Kidney tubule cell (primary cell): ENCODE results near the gene SLC13A3.

Experiments
- DNase-seq: peaks from one replicate; pipeline ENCODE4 v3.0.0-alpha.2; 2018; ENCODE audit warnings: low spot score

Gene SLC13A3

DNA sequence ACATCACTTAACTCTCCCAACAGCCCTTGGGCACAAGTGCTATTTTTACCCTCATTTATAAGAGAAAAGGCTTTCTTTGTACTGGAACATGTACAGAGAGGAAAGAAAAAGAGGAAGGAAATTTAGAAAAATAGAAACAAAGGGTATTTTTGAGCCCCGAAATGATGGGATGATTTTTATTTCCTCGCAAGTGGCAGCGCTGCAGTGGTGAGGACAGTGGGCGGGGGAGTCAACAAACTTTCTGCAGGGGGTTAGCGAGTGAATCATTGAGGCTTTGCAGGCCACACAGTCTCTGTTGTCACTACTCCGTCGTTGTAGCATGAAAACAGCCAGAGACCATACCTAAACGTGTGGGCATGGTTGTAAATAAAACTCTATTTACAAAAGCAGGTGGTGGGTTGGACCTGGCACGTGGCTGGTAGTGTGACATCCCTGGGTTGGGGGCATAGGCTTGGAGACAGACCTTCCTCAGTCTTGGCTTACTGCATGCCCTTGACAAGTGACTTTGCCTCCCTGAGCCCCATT, 75.3 kb downstream of the SLC13A3 start:
- no peak for DNase-seq

DNA sequence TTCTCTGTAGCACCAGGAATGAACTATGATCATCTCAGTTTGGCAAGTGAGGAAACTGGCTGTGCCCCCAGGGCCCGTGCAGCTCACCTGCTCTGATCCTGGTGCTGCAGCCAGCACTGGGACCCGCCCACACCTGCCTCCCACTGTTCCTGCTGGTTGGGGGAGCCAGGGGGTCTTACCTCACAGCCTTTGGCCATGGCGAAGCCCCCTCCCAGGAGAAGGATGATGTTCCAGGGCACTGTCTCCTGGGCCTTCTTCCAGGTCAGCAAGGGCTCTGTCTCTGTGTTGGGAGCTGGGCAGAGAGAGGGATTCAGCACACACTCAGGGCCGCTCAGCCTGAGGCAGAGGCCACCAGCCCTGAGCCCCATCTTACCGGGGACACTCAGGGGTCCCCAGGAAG, 75.9 kb downstream of the SLC13A3 start:
- DNase-seq, result no peak

DNA sequence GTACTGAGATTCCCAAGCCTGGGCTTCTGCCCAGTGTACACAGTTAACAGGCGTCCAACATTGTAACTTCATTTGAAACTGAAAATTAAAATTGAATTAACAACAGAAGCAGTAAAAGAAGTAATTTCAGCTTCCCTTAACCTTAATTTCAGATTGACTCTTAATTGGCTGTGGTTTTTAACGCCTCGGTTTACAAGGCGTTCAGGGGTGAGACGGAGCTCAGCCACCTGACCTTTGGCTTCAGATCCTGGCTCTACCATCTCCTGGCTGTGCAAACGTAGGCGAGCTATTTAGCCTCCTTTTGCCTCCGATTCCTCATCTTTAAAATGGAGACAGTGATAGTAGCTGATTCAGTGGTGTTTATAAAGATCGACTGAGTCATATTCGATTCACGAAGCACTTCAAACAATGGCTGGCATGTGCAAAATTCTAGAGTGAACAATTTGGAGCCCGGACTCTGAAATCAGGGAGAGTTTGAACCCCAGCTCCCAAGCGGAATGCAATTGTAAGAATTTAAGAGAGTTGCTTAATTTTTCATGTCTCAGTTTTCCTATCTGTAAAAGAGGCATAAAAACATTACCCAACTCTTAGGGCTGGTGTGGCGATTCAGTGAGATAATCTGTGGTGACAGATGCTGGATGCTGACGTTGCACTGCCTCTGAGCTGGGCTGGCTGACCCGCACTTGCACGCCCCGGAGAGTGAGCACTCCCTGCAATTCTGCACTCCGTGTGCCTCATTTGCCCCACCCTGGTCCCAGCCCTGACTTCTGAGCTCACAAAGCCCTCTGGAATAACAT, 77.3 kb downstream of the SLC13A3 start:
- DNase-seq, result no peak

DNA sequence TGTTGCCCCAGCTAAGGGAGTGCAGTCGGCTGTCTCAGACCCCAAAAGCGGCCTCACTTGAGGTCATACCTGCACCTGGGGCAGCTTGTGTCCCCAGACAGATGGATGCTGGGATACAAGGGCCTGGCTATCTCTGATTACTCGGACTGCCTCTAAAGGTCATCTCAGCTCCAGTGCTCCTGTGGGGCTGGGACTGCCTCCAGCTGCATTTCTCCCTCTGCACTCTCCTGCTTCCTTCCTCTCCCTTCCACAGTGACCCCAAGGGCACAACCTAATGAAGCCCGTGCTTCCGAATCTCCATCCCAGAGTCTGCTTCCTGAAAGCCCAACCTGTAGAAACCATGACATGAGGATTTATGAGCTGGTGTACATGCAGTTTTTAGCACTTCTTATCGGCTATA, 78.0 kb downstream of the SLC13A3 start:
- no peak for DNase-seq

DNA sequence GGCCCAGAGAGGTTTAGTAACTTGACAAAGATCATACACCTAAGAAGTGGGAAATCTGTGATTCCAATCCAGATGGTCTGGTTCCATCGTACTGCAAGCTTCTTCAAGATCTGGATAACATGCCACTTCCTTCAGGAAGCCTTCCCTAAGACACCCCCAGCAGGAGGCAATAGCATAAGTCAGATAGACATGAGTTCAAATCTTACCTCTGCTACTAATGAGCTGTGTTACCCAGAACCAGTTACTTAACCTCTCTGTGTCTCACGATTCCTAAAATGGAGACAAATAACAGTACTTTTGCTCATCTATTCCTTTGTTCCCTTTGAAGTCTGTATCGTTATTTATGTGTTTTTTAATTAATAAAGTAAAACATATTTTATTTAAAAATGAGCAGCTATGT, 78.5 kb downstream of the SLC13A3 start:
- DNase-seq, result no peak

DNA sequence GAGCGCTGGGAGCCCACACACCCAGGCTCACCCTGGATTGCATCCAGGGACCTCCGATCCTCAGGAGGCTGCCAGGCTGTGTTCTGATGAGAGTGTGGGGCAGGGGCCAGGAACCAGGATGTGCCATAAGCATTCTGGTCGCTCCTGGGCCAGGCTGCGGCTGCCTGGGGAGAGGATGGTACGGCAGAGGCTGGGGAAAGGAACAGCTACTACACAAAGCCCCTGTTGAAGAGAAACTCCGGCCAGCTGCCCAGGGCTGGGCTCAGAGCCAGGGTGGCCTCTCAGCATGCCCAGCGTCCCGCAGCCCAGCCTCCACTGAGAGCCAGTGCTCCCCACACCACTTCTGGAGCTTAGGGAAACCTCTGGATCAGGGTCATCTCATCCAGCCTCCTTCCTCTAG, 79.1 kb downstream of the SLC13A3 start:
- no peak for DNase-seq

DNA sequence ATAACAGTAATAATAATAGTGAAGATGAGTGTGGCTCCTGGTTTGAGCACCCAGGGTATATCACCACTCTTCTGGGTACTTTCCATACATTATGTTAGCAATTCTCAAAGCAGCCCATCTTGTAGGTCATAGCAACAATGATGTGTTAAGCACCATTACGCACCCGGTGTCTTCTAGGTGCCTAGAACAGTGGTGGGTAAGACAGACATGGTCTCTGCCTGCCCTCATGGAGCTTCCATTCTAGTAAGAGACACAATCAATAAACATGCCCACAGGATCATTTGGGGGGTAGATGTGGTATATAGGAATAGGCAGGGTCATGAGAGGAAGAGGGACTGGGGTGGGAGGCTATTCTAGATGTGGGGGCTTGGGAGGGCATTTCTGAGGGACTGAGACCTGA, 79.8 kb downstream of the SLC13A3 start:
- DNase-seq, result no peak

DNA sequence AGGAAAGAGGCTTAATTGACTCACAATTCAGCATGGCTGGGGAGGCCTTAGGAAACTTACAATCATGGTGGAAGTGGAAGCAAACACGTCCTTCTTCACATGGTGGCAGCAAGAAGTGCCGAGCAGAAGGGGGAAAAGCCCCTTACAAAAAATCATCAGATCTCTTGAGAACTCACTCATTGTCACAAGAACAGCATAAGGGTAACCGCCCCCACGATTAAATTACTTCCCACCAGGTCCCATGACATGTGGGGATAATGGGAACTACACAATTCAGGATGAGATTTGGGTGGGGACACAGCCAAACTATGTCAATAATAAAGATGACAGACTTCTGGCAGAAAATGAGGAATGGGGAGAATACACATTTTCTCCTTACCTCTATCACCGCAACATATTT, 80.3 kb downstream of the SLC13A3 start:
- no peak for DNase-seq

DNA sequence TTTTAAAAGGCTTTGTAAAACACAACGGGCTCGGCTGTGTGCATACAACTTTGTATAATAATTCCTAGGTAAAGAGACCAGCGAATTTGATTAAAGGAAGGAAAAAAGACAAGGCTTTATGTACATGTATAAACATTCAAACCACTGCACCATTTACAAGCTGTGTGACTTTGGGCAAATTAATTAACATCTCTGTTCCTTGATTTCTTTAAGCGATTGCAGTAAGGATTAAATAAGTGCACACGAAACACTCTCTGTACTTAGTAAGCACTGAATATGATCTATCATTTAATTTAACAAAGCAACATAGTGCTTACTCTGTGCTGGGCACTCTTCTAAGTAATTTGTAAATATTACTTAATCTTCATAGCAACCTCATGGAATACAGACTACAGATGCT, 81.3 kb downstream of the SLC13A3 start:
- no peak for DNase-seq

DNA sequence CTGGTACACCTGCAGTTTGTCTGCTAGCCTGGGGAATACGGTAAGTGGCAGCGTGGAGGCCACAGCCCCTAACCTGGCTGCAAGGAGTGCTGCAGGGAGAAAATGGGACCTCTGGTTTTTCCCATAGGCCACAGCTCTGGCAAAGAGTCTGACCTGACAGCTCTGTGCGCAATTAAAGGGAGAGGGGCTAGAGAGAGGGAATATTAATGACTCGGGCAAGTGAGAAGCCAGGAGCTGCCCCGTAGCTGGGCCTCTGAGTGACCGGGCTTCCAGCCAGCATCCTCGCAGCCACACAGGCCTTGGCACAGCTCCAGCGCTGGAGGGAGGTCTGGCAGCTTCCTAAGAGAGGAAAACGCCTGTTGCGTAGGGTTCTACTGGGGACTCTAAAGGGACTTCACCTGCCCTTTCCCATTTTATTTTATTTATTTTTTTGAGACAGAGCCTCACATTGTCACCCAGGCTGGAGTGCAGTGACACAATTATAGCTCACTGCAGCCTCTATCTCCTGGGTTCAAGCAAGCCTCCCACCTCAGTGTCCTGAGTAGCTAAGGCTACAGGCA, 82.6 kb downstream of the SLC13A3 start:
- DNase-seq, result peak; percentile 32

DNA sequence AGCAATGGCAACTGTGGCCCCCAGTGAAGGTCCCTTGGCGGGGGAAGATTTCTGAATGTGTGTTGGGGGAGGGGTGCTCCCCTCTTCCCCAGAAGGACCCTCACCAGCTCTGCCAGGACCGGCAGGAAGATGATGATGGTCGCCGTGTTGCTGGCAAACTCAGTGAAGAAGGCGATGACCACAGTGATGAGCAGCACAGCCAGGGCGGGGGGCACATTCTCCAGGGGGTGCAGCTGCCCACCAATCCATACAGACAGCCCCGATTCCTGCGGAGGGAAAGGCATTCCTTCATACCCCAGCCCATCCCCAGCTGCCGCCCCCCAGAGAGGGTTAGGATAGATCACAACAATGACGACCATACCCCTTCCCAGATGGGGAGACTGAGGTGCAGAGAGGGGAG, 85.1 kb downstream of the SLC13A3 start:
- DNase-seq, result no peak

DNA sequence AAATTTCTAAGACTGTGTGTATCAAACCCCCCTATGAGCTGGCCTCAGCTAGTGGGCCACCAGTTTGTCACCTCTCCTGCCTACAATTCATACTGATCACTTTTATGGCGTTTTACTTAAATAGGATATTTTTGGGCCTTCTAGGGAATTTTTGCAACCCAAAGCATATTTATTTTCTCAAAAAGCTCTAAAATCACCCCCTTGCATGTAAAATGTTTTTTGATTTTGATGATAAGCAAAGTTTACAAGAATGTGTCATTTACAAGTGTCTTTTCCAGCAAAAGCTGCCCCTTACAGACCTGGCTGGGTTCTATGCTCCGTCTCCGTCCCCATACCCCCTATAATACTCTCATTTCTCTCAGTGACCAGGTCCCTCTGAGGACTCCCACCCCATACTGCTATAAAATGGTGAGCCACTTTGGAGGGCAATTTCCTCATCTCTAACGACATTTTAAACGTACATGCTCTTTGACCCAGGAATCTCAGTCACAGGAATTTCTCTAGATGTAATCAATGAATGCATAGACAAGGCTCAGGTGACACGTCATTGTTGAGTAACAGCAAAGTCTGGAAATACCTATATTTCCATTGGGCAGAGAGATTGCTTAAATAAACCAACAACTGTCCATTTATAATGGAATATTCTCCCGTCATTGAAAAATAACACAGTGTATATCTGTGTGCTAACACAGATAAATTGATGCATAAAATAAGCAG, 86.9 kb downstream of the SLC13A3 start:
- no peak for DNase-seq

DNA sequence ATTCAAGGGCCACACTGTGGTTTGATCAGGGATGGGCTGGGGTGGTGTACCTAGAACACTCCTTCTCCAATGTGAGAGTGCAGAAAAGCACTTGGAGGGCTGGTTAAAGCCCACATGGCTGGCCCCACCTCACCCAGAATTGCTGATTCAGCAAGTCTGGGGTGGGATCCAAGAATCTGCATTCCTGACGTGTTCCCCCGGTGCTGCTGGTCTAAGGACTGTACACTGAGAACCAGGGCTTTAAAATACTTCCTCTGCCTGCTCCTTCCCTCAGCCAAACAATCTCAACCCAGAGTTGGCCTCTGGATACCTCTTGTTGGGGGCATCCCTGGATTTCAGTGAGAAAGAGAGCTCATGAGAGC, 87.4 kb downstream of the SLC13A3 start:
- DNase-seq, result no peak

DNA sequence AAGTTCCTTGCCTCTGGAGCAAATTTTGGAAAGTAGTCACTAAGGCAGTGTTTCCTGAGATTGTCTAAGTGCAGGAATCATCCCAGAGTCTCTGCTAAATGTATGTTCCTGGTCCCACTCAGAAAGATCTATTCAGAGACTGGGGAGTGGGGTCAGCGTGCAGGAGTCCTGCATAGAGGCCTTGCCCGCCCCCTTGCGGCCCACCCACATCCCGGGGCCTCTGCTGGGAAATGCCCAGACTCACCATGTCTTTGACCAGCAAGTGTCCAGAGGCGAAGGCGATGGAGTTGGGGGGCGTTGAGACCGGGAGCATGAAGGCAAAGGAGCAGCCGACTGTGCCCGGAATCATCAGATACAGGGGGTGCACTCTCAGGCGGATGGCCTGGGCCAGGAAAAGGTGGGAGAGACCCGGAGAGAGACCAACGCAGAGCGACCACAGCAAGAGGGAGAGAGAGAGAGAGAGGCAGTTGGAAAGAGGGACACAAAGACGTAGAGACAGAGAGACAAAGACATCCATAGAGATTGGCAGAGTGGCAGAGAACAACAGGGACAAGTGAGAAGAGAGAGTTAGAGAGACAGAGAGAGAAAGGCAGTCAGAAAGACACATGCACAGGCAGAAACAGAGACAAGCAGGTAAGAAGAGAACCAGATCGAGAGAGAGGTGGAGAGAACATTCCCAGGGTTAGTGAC, 87.9 kb downstream of the SLC13A3 start:
- no peak for DNase-seq

DNA sequence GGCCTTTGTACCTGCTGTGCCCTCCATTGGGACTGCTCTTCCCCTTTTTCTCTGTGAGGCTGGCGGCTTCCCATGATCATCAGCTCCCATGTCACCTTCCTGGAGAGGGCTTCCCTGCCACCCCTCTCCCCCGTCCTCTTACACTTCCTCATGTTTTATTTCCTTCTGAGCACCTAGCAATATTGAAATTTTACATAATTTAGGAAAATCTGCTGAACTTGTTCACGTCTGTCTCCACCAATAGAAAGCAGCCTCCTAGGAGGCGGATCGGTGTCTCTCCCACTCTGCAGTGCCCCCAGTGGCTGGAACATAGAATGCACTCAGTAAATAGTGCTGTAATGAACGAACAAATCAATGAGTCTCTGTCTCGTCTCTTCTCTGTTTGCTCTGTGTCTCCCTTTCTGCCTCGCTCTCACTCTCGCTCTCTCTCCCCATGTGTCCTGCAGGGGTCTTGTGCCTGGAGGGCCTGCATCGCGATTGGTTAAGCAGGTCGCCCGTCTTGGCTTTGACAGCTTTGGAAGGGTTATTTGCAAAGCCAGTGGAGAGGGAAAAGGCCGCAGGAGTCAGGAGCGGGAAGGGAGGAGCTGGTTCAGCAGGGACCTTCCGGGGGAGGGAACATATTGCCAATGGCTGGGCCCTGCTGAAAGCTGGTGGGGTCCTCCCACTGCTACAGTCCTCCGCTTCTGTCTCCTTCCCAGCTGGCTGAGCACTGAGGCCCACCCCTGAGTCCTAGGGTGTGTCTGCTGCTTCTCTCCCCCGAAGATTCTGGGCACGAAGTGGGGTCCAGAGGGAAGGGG, 88.7 kb downstream of the SLC13A3 start:
- peak; percentile 62 for DNase-seq

DNA sequence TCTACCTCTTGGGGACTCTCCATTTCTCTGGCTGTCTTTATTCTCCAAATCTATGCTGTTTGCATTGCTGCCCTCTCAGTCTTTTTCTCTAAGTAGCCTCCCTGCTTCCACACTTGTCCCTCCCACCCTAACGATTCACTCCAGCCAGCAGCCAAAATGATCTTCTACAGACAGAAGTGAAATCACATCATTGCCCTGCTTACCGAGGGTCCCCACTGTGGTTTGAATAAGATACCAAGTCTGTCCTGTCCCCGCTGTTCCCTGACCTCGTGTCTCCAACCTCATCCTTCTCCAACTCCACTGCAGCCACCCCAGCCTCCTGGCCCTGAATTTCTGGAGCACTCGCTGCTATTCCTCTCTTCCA, 89.3 kb downstream of the SLC13A3 start:
- DNase-seq, result no peak

DNA sequence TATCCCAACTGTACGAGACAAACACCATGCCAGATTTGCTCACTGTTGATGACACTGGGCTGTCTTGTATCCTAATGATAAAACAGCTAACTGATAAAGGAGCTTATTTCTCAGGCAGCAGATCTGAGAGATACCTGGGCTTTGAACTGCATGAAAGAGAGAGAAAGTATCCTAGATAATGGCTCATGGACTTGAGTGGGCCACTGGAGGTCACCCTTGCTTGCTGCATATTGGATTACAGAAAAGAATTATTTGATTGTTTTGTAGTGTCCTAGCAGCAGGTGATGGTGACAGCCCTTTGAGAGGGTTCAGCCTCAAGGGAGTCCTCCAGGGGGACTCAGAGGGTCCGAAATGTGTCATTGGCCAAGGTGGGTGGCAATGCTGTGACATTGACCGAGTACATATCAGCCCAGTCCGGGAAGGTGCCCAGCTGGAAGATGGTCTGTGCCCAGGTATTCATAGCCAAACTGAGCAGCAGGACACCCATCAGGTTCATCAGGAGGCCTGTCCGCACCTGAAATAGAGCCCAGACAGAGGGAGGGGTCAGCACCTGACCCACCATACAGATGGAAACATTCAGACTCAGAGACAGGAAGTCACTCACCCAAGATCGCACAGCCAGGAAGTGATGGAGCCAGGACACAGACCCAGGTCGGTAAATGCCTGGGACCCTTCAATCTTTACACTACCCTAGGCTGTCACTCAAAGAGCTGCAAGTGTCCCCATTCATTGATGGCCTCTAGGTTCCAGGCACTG, 91.4 kb downstream of the SLC13A3 start:
- no peak for DNase-seq

DNA sequence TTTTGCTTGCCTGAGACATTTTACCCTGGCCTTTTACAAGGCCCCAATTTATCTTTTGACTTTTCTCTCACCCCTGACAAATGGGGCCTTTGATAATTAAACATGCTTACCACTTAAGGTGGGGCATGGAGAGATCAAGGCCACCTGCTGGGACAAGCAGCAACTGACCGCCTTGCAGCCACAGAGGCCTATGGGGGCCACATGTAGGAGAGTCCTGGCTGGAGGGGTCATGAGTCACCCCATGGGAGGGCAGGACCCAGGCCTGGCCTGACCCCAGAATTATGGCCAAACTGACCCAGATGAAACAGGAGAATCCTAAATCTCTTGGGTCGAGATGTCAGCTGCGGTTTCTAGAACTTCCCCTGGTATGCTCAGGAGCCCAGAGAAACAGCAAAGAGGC, 92.3 kb downstream of the SLC13A3 start:
- DNase-seq, result no peak

DNA sequence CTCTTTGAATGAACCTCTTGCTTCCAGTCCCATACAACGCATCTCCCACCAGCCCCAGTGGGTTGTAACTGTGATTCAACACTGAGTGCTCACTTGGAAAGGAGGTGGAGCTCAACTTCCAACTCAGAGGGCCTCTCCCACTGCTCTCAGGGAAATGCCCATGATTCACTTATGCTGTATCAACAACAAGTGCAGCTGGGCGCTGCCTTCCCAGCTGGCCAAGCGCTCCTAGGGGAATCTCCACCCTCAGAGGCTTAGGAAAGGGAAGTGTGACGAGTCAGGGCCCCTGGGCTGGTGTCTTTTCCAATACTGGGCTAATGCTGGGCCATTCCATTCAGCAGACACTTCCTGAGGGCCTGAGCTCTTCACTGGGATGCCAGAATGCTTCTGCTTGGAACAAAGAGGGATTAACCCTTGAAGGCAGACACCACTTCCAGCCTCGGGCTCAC, 92.7 kb downstream of the SLC13A3 start:
- DNase-seq, result peak; percentile 96

DNA sequence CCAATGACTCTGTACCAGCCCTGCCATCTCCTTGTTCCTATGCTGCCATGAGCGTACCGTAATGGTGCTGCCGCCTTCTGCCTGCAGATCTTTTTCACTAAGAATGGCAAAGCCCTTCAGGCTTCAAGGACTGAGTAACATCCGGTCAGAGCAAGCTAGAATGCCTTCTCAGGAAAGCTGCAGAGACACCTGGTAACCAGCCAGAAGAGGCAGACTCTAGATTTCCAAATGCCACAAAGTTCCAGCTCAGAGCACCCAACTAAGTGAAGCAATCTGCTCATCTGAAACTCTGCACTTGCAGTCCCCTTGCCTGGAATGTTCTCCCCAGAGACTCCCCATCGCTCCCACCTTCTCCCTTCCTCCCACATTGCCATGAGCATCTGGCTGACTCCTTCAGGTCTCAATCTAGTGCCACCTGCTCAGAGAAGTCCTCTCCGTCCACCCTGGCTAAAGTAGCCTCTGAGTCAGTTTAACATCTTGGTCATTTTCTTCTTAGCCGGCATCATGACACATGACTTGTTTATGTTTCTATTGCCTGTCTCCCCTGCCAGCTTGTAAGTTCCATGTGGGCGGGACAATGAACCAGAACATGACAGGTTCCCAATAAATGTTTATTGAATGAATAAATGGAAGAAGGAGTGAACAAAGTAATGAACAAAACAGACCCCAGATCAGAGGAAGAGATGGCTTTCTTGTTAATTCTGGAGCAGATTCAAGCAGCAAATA, 93.9 kb downstream of the SLC13A3 start:
- peak; percentile 73 for DNase-seq
